CD4-positive, alpha-beta T cell treated with Interleukin-10 for 1 hour (primary cell): Measurements from ENCODE around the gene NCOA1.
"Not testable (repeated sequence)": the region's sequence is repeated elsewhere in the genome, so short reads cannot be mapped to it uniquely, and the experiment has no call there.

Experiments used
- DNase-seq: peaks from one replicate; pipeline ENCODE4 v3.0.0-alpha.2; 2020

Gene NCOA1

DNA sequence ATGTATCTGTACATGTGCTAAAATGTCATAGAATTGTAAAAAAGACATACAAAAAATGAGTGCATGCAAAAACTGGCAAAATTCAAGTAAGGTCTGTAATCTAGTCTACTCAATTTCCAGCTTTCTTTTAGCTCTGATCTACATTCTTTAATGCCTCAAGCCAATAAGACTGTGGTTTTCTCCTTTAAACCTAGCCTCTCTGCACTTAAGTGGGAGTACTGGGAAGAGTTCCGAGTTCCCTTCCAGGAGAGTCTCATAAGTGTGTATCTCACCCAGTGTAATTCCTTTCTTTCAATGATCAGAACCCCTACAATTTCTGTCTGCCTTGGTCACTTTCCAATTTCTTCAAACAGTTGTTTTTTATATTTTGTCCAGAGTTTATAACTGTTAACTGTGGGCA lies 152.0 kb downstream of the NCOA1 start:
- no peak for DNase-seq

DNA sequence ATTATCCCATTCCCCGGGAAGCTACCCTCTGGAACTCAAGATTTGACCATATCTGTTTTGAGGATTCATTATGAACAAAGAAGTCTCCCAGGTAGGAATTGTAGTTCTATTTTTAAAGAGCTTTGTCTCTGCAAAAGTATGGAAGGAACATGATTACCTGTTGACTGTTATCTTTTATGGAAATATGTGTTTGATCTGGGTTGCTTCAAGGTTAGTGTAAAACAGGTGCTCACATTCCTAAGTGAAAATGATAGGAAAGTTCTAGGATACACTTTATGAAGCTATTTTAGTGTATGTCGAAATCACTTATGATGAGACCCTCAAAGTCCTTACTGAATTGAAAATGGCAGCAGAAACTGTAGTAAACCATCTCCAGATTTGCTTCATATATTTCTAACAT lies 153.0 kb downstream of the NCOA1 start:
- DNase-seq, result no peak

DNA sequence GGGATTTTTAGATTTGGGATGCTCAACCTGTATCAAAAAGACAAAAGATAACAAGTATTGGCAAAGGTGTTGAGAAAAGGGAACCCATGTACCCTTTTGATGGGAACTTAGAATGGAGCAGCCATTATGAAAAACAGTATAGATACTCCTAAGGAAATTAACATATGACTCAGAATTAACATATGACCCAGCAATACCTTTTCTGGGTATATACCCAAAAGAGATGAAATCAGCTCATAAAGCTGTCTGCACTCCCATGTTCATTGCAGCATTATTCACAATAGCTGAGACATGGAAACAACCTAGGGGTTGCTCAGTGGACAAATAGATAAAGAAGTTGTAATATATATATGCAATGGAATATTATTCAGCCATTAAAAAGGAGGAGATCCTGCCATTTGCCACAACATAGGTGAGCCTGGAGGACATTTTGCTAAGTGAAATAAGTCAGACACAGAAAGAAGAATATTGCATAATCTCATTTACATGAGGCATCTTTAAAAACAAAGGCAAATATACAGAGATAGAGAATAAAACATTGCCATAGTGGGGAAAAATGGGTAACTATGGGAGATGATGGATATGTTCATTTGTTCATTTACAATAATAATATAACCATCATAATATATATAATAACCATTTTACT lies 160.1 kb downstream of the NCOA1 start:
- no peak for DNase-seq

DNA sequence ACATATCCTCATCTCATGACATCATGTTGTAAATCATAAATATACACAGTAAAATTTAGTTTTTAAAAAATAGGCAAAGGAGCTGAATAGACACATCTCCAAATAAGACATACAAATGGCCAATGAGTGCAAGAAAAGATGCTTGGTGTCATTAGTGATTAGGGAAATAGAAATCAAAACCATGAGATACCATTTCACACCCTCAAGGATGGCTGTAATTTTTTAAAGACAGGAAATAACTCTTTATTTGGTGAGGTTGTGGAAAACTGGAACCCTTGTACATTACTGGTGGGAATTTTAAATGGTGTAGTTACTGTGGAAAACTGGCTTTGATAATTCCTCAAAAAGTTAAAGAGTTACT lies 160.6 kb downstream of the NCOA1 start:
- no peak for DNase-seq

DNA sequence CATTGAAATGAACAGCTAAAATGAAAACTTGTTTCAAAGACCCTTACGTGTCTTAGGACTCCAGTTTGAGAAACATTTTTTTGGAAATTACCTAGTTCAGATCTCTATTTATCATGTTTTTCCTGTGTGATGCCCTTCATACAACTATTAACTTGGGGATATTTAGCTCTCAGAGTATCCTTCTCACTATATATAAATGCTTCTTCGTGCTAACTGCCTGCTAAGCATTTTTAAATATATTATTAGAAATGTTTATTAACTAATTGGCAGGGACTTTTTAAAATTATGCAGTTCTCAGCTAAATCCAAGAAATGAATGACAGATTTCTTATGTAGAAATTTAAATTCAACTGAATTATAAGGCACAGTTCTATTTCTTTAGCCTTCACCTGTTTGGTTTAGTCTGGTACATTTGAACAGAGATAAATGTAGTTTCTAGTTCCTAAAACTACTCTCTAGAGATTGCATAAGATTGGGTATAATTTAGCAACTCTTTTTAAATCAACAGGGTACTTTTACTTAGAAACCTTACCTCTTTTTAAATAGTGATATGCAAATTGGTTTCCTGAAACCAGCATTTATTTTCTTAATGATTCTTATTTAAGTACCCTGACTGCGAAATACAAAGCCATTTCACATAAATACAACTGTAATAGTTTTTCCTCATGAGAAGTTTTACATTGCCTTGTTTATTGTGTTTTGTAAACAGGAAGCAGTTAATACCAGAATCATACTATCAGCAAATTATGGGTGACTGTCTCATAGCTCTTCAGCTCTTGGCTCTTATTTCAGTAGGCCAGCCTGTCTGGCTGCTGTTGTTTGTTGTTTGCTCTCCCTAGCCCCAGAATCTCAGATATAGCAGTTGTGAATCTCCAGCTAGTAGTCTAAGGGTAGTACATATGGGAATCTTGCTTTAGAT lies 161.5 kb downstream of the NCOA1 start:
- no peak for DNase-seq

DNA sequence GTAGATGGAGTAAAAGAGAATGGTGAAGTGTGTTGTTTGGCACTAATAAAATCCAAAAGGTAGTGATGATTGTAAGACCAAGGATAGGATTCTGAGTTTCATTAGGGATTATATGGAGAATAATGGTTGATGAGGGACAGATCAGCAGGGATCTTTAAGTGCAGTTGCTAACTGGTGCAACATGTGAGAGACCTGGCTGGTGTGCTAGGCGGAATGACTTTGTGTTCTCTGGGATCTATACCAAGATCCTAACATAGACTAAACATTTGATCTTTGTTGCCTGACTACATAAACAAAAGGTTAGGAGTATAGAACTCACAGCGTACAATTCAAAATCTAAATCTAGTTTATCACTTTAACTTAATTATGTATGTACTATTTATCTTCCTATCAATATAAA lies 166.8 kb downstream of the NCOA1 start:
- DNase-seq, result no peak

DNA sequence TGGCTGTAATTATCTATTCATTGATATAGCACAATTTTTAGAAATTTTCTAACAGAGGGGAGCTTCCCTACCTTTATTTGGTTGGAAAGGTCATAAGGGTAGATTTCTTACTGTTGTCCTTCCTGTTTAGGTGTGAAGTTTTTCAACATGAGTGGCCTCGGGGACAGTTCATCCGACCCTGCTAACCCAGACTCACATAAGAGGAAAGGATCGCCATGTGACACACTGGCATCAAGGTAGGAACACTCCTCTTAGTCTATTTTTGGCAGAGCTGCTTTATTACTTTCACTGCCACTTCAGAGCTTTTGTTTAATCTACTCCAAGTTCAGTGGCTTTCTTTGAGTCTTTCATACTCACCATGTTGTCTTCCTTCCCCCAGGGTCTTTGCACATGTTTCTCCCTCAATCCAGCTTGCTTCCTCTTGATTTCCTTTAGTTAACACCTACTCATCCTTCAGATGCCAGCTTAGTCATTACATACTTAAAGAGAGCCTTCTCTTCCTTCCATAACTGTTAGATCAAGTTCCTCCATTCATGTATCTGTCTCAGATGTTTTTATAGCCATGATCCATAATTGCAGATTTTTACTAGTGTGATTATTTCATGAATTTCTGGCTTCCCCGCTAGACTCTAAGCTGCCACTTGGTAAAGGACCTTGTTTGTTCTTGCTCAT lies 167.6 kb downstream of the NCOA1 start:
- DNase-seq, result no peak

DNA sequence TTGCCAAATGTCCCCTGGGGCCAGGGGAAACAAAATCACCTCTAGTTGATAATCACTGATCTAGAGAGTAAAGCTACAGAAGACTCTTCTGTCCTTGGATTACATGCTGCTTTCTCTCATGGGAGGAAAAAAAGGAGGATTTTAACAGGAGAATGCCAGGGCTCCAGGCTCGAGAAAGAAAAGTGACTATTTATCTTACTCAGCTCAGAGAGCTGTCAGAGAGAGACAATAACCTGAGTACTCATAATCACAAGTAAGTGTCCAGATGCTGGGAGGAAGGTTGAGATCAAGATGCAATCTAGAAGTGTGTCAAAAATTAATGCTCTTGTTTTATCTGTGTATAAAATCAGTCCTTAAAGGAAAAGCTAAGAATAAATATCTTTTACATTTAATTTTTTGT lies 168.8 kb downstream of the NCOA1 start:
- no peak for DNase-seq

DNA sequence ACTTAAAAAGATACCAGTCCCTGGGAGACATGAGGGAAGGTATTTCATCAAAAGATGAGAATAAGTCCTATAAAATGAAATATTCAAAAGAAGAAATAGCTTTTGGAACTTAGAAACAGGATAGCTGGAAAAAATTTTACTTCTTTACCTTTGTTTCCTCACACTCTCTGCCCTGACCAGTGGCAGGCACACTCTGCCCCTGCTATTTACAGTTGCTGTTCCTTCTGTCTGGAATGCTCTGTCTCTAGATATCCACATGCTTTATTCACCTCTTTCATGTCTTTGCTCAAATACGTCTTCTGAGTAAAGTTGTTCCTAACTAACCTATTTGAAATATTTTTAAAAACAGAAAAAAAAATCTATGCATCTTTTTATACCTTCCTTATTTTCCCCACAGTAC lies 176.5 kb downstream of the NCOA1 start:
- no peak for DNase-seq

DNA sequence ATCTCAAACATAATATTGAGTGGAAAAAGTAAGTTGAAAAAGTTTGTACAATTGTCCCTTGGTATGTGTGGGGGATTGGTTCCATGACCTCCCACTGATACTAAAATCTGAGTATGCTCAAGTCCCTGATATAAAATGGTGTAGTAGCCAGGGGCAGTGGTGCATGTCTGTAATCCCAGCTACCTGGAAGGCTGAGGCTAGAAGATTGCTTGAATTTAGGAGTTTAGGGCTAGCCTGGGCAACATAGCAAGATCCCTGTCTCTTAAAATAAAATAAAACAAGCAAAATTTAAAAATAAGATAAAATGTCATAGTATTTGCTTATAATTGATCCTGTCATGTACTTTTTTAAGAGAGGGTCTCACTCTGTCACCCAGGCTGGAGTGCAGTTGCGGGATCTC lies 180.2 kb downstream of the NCOA1 start:
- DNase-seq, result no peak

DNA sequence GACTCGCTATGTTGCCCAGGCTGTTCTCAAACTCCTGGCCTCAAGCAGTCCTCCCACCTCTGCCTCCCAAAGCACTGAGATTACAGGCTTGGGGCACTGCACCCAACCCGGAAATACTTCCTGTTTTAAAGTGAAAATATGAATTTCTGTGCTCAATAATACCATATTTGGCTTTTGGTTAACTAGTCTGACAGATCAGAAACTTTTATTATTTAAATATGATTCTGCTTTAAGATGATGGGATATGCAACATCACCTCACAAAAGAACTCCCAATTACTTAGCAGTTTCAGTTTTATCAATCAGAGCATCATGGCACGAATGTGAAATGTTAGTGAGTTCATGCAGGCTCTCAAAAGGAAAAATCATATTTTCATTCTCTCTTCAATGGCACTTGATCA lies 181.5 kb downstream of the NCOA1 start:
- no peak for DNase-seq

DNA sequence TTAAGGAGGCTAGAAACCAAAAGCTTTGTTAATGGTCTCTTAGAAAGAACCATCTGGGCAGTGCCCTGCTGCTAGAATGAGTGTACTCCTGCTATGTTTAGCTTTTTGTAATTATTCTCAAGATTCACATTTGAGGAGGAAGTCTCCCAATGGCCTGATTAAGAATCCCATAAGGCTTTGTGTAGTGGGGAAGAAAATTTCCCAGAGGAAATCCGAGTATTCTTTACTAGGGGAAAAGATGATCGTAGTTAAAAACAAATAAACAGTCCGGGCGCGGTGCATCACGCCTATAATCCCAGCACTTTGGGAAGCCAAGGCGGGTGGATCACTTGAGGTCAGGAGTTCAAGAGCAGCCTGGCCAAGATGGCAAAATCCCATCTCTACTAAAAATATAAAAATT lies 184.3 kb downstream of the NCOA1 start:
- DNase-seq, result no peak

DNA sequence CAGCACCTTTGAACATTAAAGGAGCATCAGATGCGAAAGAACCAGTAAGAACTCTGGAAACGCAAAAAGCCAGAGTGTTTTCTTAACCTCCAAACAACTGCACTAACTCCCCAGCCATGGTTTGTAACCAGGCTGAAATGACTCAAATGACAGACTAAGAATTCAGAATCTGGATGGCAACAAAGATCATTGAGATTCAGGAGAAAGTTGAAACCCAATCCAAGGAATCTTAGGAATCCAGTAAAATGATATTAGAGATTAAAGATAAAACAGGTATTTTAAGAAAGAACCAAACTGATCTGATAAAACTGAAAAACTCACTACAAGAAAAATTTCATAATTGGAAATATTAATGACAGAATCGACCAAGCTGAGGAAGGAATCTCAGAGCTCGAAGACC lies 185.4 kb downstream of the NCOA1 start:
- DNase-seq, result no peak

DNA sequence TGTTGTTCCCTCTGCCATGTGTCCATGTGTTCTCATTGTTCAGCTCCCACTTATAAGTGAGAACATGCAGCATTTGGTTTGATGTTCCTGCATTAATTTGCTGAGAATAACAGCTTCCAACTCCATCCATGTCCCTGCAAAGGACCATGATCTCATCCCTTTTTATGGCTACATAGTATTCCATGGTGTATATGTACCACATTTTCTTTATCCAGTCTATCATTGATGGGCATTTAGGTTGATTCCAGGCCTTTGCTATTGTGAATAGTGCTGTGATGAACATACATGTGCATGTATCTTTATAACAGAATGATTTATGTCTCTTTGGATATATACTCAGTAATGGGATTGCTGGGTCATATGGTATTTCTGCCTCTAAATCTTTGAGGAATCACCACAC lies 187.0 kb downstream of the NCOA1 start:
- not testable (repeated sequence) for DNase-seq

DNA sequence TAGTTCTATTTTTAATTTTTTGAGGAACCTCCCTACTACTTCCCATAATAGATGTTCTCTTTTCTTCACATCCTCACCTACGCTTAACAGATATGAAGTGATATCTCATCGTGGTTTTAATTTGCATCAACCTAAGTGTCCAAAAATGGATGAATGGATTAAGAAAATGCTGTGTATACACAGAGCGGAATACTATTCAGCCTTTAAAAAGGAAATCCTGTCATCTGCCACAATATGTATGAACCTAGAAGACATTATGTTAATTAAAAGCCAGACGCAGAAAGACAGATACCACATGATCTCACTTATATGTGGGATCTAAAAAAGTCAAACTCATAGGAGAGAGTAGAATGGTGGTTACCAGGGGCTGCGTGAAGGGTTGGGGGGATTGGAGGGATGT lies 189.1 kb downstream of the NCOA1 start:
- DNase-seq, result no peak

DNA sequence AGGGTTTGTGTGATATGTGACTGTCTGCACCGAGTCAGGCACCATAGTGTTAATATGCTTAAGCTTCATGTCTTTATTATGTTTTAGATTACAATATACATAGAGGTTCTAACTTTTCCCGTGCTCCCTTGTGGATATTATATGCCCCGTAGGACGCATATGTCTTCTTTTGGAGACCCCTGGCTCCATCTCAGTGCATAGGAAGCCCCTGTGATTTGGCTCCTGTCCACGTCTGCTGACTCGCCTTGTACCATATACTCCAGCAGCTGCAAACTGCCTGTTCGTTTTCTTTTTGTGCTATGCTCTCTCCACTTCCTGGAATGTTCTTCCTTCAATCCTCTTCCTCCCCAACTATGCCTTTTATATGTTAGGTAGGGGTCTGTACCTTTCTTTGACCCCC lies 191.2 kb downstream of the NCOA1 start:
- no peak for DNase-seq

DNA sequence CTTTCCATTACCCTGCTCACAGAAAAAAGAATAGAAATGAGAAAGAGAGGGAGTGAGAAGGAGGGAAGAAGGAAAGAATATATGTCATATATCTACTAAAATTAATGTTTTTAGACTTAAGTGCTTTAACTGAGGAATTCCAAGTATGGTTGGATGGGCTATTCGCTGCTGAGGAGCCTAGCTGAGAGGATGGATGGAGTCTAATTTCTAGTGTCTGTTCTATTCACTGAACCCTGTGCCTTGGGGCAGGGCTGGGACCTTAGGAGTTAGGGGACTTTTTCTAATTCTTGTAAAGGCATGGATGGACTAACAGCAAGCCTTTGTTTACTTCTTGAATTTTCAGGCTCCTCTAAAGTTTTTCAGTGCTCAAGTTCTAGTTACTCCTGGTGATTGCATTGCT lies 192.4 kb downstream of the NCOA1 start:
- no peak for DNase-seq

DNA sequence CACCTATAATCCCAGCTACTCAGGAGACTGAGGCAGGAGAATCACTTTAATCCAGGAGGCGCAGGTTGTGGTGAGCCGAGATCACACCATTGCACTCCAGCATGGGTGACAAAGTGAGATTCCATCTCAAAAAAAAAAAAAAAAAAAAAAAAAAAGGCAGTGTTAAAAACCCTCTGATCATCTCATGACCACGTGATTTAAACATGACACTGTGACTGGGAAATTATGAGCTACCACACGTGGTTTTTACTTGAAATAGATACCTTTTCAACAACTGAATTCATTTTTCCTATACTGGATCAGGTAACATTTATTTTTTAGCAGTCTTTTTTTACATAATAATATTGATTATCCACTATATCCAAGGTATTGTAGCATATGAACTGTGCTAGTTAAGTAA lies 199.5 kb downstream of the NCOA1 start:
- no peak for DNase-seq

DNA sequence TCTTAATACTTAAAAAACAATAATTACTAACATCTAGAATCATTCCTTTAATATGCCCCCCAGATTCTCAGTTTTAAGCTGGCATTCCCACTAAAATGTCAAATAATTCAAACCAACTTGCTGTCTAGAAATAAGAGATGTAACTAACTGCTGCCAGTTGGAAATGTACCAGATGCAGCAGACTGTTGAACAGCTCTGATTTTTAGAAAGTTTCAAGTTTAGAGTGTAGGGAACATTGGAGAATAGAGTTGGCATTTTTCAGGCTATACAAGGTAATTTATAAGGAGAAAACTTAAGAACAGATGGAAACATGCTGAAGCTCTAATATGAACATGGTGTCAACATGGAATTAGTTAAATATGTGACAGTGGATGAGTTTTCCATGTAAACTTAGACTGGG lies 200.8 kb downstream of the NCOA1 start:
- no peak for DNase-seq

DNA sequence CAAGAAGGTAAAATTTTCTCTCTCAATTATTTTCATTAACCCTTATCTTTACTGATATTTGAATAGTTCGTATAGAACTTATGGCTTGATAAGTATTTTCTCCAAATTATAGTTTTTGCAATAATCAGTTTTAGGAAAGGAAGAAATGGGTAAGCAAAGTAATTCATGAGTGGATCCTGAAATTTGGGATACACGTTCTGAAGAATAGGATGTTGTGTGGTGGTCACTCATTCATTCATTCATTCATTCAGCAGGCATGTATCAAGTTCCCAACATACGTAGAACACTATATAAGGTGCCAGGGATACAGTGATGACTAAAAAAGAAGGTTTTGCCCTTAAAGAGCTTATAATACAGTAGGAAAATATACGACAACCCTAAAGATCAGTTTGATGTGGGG lies 206.7 kb downstream of the NCOA1 start:
- no peak for DNase-seq

DNA sequence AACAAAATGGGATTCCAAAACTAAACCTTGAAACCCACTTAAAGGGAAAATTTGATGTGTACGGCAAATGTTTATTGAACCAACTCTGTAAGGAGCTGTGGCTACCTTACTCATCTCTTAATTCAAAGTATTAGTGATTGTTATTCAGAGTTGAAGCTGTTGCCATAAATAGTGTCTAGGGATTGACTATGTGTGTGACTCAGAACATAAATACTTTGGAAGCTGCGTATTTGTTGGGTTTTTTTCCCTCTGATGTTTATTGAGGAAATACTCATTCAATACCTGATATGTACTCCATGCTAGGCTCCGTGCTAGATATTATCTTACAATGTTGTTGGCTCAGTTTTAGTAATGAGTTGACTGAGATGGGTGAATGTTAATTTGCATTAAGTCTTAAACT lies 211.7 kb downstream of the NCOA1 start:
- no peak for DNase-seq

DNA sequence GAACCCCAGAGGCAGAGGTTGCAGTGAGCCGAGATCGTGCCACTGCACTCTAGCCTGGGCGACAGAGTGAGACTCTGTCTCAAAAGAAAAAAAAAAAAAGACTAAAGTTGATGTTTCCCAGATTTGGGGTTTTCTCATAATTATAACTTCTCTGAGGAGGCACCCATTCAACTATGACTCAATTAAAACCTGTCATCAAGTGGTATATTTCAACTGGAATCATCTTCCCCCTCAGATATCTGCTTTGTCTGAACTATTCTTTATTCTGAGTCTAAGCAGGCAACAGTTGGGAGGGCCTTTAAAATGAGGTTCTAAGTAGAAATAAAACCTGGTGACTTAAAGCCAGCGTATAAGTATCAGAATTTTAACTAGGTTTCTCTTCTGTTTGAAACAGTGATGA lies 213.6 kb downstream of the NCOA1 start:
- DNase-seq, result no peak

DNA sequence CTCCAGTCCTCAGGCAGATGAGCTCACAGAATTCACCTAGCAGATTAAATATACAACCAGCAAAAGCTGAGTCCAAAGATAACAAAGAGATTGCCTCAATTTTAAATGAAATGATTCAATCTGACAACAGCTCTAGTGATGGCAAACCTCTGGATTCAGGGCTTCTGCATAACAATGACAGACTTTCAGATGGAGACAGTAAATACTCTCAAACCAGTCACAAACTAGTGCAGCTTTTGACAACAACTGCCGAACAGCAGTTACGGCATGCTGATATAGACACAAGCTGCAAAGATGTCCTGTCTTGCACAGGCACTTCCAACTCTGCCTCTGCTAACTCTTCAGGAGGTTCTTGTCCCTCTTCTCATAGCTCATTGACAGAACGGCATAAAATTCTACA lies 216.1 kb downstream of the NCOA1 start:
- DNase-seq, result no peak

DNA sequence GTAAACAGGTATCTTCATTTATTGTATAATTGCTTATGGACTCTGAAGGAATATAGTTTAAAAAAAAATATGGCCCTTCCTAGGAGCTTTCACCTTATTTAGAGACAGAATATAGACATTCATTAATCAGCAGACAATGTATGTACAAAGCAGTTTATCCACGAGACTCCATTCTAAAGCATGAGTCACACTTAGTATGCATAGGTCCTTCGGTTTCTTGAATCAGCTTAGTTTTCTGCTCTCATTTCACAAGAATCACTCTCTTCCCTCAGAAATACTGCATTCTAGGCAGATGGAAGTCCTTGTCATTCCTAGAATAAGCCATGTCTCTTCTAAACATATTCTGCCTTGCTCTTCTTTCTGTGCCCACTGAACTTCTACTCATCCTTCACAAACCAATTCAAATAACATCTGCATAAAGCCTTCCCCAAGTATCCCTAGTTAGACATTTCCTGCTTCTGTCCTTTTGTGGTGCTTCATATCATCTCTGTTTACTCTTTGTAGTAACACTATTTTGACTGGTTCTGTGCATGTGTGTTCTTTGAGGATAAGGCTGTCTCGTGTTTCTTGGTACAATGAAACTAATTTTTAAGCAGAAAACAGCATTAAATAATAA lies 217.6 kb downstream of the NCOA1 start:
- no peak for DNase-seq
